ENCODE results near the gene VPS35L. TPM values are rescaled to one million over a fixed set of nuclear protein-coding genes. Genes with fewer than 3 reads are reported as not detected.
A peak's percentile ranks its signal among the peaks of the same experiment; 100 is the strongest.

The VPS35L gene
- total RNA-seq, 1 donor from 2014 or later: 45.0 TPM

DNA sequence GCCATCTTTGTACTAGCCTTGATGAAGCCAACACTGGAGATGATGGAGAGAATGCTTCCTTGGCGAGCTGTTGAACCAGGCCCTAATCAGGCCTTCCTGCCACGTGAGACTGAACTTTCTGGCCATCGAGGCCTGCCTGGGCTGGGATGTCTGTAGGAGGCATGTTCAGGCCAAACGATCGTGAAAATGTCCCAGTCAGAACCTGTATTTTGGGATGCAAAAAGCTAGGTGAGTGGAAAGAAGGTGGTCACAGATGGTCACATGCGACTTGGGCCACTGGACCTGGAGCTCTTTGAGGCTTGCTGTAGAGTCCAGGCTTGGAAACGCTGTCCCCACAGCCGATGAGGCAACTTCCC lies 149.6 kb downstream of the VPS35L start:
- Mint-ChIP-seq H3K9me3 (ENCODE audit: unreplicated experiment) (peaks cover 5% of the 10 kb centered on the region), H3K27me3 (ENCODE audit: low read depth, unreplicated experiment) (no peaks in the 10 kb centered on the region), H3K4me1 (ENCODE audit: low read depth, unreplicated experiment) (peaks cover 35% of the 10 kb centered on the region), H3K4me3 (ENCODE audit: unreplicated experiment) (no peak overlapping the region), H3K27ac (ENCODE audit: unreplicated experiment) (peak overlapping the region; percentile 55), H3K36me3 (ENCODE audit: low read depth, unreplicated experiment) (peaks cover 30% of the 10 kb centered on the region)
- peak overlapping the region; percentile 44 for H3K27ac ChIP-seq (ENCODE audit: low read depth, low read length)
- H4K20me1 ChIP-seq (ENCODE audit: insufficient read depth, low read length): peaks cover 19% of the 10 kb centered on the region
- DNase-seq (ENCODE audit: low read depth): no peak
- no peak overlapping the region for H3K4me3 ChIP-seq (ENCODE audit: insufficient read depth, low read depth, low read length)
- H3K4me1 ChIP-seq (ENCODE audit: insufficient read depth, low read length): peaks cover 28% of the 10 kb centered on the region
- H3K9me3 ChIP-seq (ENCODE audit: insufficient read depth, low read depth, low read length): no peaks in the 10 kb centered on the region
- no peak overlapping the region for H3K4me2 ChIP-seq (ENCODE audit: low read length)
- TF ChIP-seq, protein P1, sequence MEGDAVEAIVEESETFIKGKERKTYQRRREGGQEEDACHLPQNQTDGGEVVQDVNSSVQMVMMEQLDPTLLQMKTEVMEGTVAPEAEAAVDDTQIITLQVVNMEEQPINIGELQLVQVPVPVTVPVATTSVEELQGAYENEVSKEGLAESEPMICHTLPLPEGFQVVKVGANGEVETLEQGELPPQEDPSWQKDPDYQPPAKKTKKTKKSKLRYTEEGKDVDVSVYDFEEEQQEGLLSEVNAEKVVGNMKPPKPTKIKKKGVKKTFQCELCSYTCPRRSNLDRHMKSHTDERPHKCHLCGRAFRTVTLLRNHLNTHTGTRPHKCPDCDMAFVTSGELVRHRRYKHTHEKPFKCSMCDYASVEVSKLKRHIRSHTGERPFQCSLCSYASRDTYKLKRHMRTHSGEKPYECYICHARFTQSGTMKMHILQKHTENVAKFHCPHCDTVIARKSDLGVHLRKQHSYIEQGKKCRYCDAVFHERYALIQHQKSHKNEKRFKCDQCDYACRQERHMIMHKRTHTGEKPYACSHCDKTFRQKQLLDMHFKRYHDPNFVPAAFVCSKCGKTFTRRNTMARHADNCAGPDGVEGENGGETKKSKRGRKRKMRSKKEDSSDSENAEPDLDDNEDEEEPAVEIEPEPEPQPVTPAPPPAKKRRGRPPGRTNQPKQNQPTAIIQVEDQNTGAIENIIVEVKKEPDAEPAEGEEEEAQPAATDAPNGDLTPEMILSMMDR (IDR thresholded peaks at IDR 0.05; ENCODE audit: insufficient read depth, low read depth, low read length): no peak
- no peak for TF ChIP-seq EZH2 (IDR thresholded peaks at IDR 0.05; ENCODE audit: insufficient read depth, low read length)
- peaks cover 26% of the 10 kb centered on the region for H3K79me2 ChIP-seq (ENCODE audit: insufficient read depth, low read length)
- H3K27me3 ChIP-seq (ENCODE audit: insufficient read depth, low read length): no peaks in the 10 kb centered on the region
- FAIRE-seq: no peak
- H2AFZ ChIP-seq (ENCODE audit: low read depth, low read length): no peak overlapping the region
- peaks cover 20% of the 10 kb centered on the region for H3K36me3 ChIP-seq (ENCODE audit: insufficient read depth, low read length)
- H3K9ac ChIP-seq (ENCODE audit: low read length): no peak overlapping the region

DNA sequence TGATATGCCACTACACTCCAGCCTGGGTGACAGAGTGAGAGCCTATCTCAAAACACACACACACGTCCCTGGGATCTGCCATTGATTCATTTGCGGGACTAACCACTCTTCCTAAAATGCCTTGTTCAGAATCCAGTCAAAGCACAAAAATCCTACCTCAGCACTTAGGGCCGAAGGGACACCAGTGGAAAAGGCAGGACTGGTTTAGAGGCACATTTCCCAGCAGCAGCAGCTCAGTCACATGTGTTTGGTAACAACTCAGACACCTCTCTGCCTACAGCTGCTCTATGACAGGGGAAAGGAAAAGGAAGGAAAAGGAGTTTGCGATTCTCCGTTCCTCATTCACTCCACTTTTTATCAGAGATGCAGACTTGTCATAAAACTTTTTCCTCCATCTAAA lies 150.3 kb downstream of the VPS35L start:
- Histone ChIP-seq H2AFZ (ENCODE audit: low read depth, low read length) (no peak overlapping the region), H3K4me1 (ENCODE audit: insufficient read depth, low read length) (peaks cover 25% of the 10 kb centered on the region), H3K9me3 (ENCODE audit: insufficient read depth, low read depth, low read length) (no peaks in the 10 kb centered on the region), H3K9ac (ENCODE audit: low read length) (no peak overlapping the region), H3K4me3 (ENCODE audit: insufficient read depth, low read depth, low read length) (no peak overlapping the region), H3K79me2 (ENCODE audit: insufficient read depth, low read length) (peaks cover 28% of the 10 kb centered on the region), H4K20me1 (ENCODE audit: insufficient read depth, low read length) (peaks cover 18% of the 10 kb centered on the region), H3K36me3 (ENCODE audit: insufficient read depth, low read length) (peaks cover 20% of the 10 kb centered on the region), H3K27ac (ENCODE audit: low read depth, low read length) (no peak overlapping the region), H3K27me3 (ENCODE audit: insufficient read depth, low read length) (no peaks in the 10 kb centered on the region), H3K4me2 (ENCODE audit: low read length) (no peak overlapping the region)
- no peak overlapping the region for H3K4me3 Mint-ChIP-seq (ENCODE audit: unreplicated experiment)
- H3K27ac Mint-ChIP-seq (ENCODE audit: unreplicated experiment): no peak overlapping the region
- H3K27me3 Mint-ChIP-seq (ENCODE audit: low read depth, unreplicated experiment): no peaks in the 10 kb centered on the region
- H3K9me3 Mint-ChIP-seq (ENCODE audit: unreplicated experiment): peaks cover 5% of the 10 kb centered on the region
- peaks cover 28% of the 10 kb centered on the region for H3K4me1 Mint-ChIP-seq (ENCODE audit: low read depth, unreplicated experiment)
- FAIRE-seq: no peak
- no peak for TF ChIP-seq EZH2 (IDR thresholded peaks at IDR 0.05; ENCODE audit: insufficient read depth, low read length)
- TF ChIP-seq, protein P1 (IDR thresholded peaks at IDR 0.05; ENCODE audit: insufficient read depth, low read depth, low read length): no peak
- H3K36me3 Mint-ChIP-seq (ENCODE audit: low read depth, unreplicated experiment): peaks cover 30% of the 10 kb centered on the region
- DNase-seq (ENCODE audit: low read depth): no peak

DNA sequence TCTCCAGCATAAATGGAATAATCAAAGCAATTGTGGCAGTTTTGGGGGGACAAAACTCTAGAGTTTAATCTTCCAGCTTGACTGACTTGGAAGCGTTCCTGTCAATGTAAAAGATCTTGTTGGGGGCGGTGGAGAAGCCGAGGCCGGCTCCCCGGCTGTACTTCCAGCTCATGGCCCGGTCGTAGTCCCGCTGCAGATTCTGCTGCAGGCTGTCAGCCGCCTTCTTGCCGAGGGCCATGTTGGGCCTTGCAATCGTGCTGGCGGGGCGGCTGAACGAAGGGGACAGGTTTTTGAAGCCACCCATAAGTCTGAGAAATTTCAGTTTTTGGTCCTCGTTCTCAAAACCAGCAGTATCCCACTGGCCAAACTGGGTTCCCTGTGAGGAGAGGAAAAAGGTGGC lies 151.3 kb downstream of the VPS35L start:
- H3K4me1 Mint-ChIP-seq (ENCODE audit: low read depth, unreplicated experiment): peaks cover 24% of the 10 kb centered on the region
- DNase-seq (ENCODE audit: low read depth) (no peak), FAIRE-seq (no peak)
- Histone ChIP-seq H3K4me3 (ENCODE audit: insufficient read depth, low read depth, low read length) (no peak overlapping the region), H3K27ac (ENCODE audit: low read depth, low read length) (no peak overlapping the region), H3K4me2 (ENCODE audit: low read length) (no peak overlapping the region), H3K9me3 (ENCODE audit: insufficient read depth, low read depth, low read length) (no peaks in the 10 kb centered on the region), H3K79me2 (ENCODE audit: insufficient read depth, low read length) (peaks cover 38% of the 10 kb centered on the region), H3K36me3 (ENCODE audit: insufficient read depth, low read length) (peaks cover 20% of the 10 kb centered on the region), H3K9ac (ENCODE audit: low read length) (no peak overlapping the region), H3K4me1 (ENCODE audit: insufficient read depth, low read length) (peaks cover 24% of the 10 kb centered on the region), H3K27me3 (ENCODE audit: insufficient read depth, low read length) (no peaks in the 10 kb centered on the region), H4K20me1 (ENCODE audit: insufficient read depth, low read length) (peaks cover 28% of the 10 kb centered on the region), H2AFZ (ENCODE audit: low read depth, low read length) (no peak overlapping the region)
- H3K27ac Mint-ChIP-seq (ENCODE audit: unreplicated experiment): no peak overlapping the region
- TF ChIP-seq, protein P1 (IDR thresholded peaks at IDR 0.05; ENCODE audit: insufficient read depth, low read depth, low read length): no peak
- no peak for TF ChIP-seq EZH2 (IDR thresholded peaks at IDR 0.05; ENCODE audit: insufficient read depth, low read length)
- H3K36me3 Mint-ChIP-seq (ENCODE audit: low read depth, unreplicated experiment): peaks cover 36% of the 10 kb centered on the region
- no peak overlapping the region for H3K4me3 Mint-ChIP-seq (ENCODE audit: unreplicated experiment)
- H3K9me3 Mint-ChIP-seq (ENCODE audit: unreplicated experiment): peaks cover 5% of the 10 kb centered on the region
- H3K27me3 Mint-ChIP-seq (ENCODE audit: low read depth, unreplicated experiment): no peaks in the 10 kb centered on the region

Data from astrocyte (in vitro differentiated cells and primary cell).